ENCODE measurements around the gene ZC3HAV1L. TPM values are rescaled to one million over a fixed set of nuclear protein-coding genes. Genes with fewer than 3 reads are reported as not detected.

The ZC3HAV1L gene
- total and polyA plus RNA-seq, 10 of the 15 experiments (the other 5 are each of a cell fraction or from before 2014, with no cell fraction given) = 0.09 to 16.3 (median 4.9) TPM

DNA sequence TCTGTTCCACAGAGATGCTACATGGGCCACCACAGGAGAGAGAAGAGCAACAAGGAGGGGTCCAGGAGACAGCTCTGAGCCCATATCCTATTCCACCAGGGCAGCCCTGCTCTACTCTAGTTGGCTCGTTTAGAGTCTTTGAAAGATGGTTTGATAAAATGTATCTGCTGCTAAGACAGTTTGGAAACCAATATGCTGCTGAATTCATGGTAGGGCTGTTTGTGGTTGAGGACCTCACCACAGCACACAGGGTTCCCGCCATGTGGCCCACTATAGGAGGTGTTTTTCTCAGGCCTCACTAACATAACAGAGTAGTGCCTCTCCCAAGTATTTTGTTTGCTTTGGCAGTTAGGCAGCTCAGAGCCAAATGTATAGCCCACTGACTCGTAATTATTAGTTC, 35.8 kb upstream of the ZC3HAV1L start:
- Histone ChIP-seq H3K9me3 (replicated peaks; ENCODE audit: control insufficient read depth, insufficient read depth, low read length) (no peaks in the 10 kb centered on the region), H3K4me2 (ENCODE audit: control insufficient read depth, insufficient read depth) (no peak overlapping the region), H3K36me3 (ENCODE audit: control insufficient read depth in 2 of 2, insufficient read depth in 2 of 2, low read length in 1 of 2) (peaks cover 27 to 48% of the 10 kb centered on the region in 2 experiments), H3K27ac (ENCODE audit: control insufficient read depth, insufficient read depth) (no peak overlapping the region), H4K20me1 (ENCODE audit: control insufficient read depth, insufficient read depth) (no peaks in the 10 kb centered on the region), H3K9ac (ENCODE audit: control insufficient read depth, insufficient read depth, low read length) (no peak overlapping the region), H3K27me3 (replicated peaks in 1 of 2; ENCODE audit: control insufficient read depth in 2 of 2, insufficient read depth in 2 of 2, low read length in 1 of 2) (no peaks in the 10 kb centered on the region), H3K79me2 (ENCODE audit: control insufficient read depth, insufficient read depth, low read length) (no peaks in the 10 kb centered on the region), H3K4me3 (no peak overlapping the region), H2AFZ (ENCODE audit: control insufficient read depth, low read depth, low read length) (no peak overlapping the region), H3K4me1 (ENCODE audit: control insufficient read depth, insufficient read depth, low read length) (peaks cover 7% of the 10 kb centered on the region; the same call in 1 of the 2 replicates)
- FAIRE-seq = no peak
- intact Hi-C loops (cut with micrococcal nuclease; ENCODE audit: unreplicated experiment) = no loop called here
- in situ Hi-C loops (cut with MboI) = no loop called here
- ATAC-seq = no peak
- ChIA-PET SMC1A (ENCODE audit: uncharacterized antibody, unreplicated experiment) (interaction anchor here (0.7 kb wide), 1 partner anchor 501 kb away, joined by 3 read pairs; no protein-coding TSS in a partner anchor), POLR2A (interaction anchor here (1.1 kb wide), 1 partner anchor 35 kb away, joined by 3 read pairs; no protein-coding TSS in a partner anchor), RAD21 (ENCODE audit: unreplicated experiment) (no interaction called here), CTCF (interaction anchor here (0.8 to 4.3 kb wide), 3 partner anchors 12 to 185 kb away, joined by 3 to 57 read pairs (median 5); no protein-coding TSS in a partner anchor)
- TF ChIP-seq TBL1XR1 (IDR thresholded peaks at IDR 0.05; ENCODE audit: low read depth, low read length) (no peak), ETV6 (conservative IDR thresholded peaks at IDR 0.05 in 1 of 2, IDR thresholded peaks at IDR 0.05 in 1 of 2; ENCODE audit: borderline replicate concordance in 1 of 2, low read depth in 1 of 2) (no peak), RUNX3 (IDR thresholded peaks at IDR 0.05; ENCODE audit: low read length) (peak; percentile 46; the same call in 1 of the 2 replicates), STAT1 (conservative IDR thresholded peaks at IDR 0.05) (no peak), NFYB (IDR thresholded peaks at IDR 0.05; ENCODE audit: insufficient read depth, low read depth, low read length) (no peak), CHD4 (IDR thresholded peaks at IDR 0.05) (no peak)
- TF ChIP-seq, protein P1, sequence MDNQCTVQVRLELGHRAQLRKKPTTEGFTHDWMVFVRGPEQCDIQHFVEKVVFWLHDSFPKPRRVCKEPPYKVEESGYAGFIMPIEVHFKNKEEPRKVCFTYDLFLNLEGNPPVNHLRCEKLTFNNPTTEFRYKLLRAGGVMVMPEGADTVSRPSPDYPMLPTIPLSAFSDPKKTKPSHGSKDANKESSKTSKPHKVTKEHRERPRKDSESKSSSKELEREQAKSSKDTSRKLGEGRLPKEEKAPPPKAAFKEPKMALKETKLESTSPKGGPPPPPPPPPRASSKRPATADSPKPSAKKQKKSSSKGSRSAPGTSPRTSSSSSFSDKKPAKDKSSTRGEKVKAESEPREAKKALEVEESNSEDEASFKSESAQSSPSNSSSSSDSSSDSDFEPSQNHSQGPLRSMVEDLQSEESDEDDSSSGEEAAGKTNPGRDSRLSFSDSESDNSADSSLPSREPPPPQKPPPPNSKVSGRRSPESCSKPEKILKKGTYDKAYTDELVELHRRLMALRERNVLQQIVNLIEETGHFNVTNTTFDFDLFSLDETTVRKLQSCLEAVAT (IDR thresholded peaks at IDR 0.05) = no peak
- TF ChIP-seq, protein P2, sequence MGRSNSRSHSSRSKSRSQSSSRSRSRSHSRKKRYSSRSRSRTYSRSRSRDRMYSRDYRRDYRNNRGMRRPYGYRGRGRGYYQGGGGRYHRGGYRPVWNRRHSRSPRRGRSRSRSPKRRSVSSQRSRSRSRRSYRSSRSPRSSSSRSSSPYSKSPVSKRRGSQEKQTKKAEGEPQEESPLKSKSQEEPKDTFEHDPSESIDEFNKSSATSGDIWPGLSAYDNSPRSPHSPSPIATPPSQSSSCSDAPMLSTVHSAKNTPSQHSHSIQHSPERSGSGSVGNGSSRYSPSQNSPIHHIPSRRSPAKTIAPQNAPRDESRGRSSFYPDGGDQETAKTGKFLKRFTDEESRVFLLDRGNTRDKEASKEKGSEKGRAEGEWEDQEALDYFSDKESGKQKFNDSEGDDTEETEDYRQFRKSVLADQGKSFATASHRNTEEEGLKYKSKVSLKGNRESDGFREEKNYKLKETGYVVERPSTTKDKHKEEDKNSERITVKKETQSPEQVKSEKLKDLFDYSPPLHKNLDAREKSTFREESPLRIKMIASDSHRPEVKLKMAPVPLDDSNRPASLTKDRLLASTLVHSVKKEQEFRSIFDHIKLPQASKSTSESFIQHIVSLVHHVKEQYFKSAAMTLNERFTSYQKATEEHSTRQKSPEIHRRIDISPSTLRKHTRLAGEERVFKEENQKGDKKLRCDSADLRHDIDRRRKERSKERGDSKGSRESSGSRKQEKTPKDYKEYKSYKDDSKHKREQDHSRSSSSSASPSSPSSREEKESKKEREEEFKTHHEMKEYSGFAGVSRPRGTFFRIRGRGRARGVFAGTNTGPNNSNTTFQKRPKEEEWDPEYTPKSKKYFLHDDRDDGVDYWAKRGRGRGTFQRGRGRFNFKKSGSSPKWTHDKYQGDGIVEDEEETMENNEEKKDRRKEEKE (IDR thresholded peaks at IDR 0.05) = no peak
- 78% methylated on average over 3 of the region's 3 CpGs for WGBS (ENCODE audit: insufficient coverage, insufficient replicate concordance, low lambda C conversion rate, missing lambda C conversion rate)
- TSS peak; percentile 28 for BruUV-seq (replicated peaks)
- DNase-seq (ENCODE audit: low read depth, low spot score) = no peak
